ENCODE data around the gene C11orf97.

DNA sequence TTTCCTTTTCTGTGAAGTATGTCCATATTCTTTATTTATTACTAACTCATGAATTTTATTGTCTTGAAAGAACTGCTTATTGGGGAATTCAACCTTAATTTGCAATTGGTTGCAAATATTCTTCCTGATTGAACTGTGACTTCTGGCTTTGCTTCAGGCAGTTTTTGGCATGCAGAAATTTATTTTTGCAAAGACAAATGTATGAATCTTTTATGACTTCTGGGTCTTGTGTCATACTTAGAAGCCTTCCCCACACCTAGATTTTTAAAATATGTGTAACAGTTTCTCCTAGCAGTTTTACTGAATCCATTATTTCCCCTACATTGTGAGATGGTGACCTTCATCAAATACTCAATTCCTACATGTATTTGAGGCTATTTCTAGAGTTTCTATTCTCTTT is 30.9 kb upstream of the C11orf97 start:
- no peak for TF ChIP-seq CTCF (IDR thresholded peaks at IDR 0.05)
- TF ChIP-seq EZH2 (IDR thresholded peaks at IDR 0.05), result no peak
- no peak for TF ChIP-seq EZH2phosphoT487 (IDR thresholded peaks at IDR 0.05)

Measured in neural progenitor cell (in vitro differentiated cells).